Spleen (tissue), 7 donors: ENCODE results near the gene CHRM5.

Source experiments
- POLR2A ChIP-seq, 3 donors: fragments of 450-650 bp; IDR thresholded peaks; one replicate each; pipeline ENCODE4 v1.5.1; 2017; ENCODE audit warnings: antibody characterized with exemption in 3 of 3, mild to moderate bottlenecking in 1 of 3
- TF ChIP-seq, protein P1 (sequence below), 11 experiments: fragments of 200-600 bp in 7 of 11; fragments of 450-650 bp in 4 of 11; sonication (generic) in 4 of 11; IDR thresholded peaks in 8 of 11; conservative IDR thresholded peaks in 3 of 11; 1 replicate in 7 of 11; 2 replicates in 4 of 11; pipeline versions ENCODE4 v1.4.0 to v1.8.0; 2016 to 2021; ENCODE audit warnings: antibody characterized with exemption in 11 of 11, inconsistent platforms in 4 of 11, mild to moderate bottlenecking in 1 of 11
- donor health status: DM: no; HTN: no; CAD: no; lungs with moderate emphysema.
- donor health status: DM: no; HTN: no; CAD: no.
- donor health status: DM: no; HTN: no; CAD: no.

- TF ChIP-seq, protein P1, sequence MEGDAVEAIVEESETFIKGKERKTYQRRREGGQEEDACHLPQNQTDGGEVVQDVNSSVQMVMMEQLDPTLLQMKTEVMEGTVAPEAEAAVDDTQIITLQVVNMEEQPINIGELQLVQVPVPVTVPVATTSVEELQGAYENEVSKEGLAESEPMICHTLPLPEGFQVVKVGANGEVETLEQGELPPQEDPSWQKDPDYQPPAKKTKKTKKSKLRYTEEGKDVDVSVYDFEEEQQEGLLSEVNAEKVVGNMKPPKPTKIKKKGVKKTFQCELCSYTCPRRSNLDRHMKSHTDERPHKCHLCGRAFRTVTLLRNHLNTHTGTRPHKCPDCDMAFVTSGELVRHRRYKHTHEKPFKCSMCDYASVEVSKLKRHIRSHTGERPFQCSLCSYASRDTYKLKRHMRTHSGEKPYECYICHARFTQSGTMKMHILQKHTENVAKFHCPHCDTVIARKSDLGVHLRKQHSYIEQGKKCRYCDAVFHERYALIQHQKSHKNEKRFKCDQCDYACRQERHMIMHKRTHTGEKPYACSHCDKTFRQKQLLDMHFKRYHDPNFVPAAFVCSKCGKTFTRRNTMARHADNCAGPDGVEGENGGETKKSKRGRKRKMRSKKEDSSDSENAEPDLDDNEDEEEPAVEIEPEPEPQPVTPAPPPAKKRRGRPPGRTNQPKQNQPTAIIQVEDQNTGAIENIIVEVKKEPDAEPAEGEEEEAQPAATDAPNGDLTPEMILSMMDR (IDR thresholded peaks at IDR 0.05 in 8 of 11, conservative IDR thresholded peaks at IDR 0.05 in 3 of 11), result no peak
- TF ChIP-seq POLR2A (IDR thresholded peaks at IDR 0.05), result no peak
Measured at GRCh38 chr15:33975022-33975565, 6.8 kb downstream of the CHRM5 start.
